Measurements from ENCODE around the gene POLQ. TPM values are rescaled to one million over a fixed set of nuclear protein-coding genes. Genes with fewer than 3 reads are reported as not detected.

Gene POLQ
- total and polyA plus RNA-seq, 12 donors: 0.10 to 0.93 (median 0.42) TPM

GRCh38 chr3:121552379-121552778 lies 6.6 kb upstream of the POLQ start:
- TF ChIP-seq CTCF (IDR thresholded peaks at IDR 0.05): no peak

GRCh38 chr3:121545049-121545573 lies 677 bp downstream of the POLQ start:
- no peaks in the 10 kb centered on the region for H3K9me3 ChIP-seq
- 3% methylated on average over 18 of the region's 18 CpGs for WGBS, 2 donors
- peak overlapping the region in 1 of 10 donors; percentile 86 for H3K27ac ChIP-seq
- H3K36me3 ChIP-seq: peaks cover 0 to 6% (median 0%) of the 10 kb centered on the region in 9 donors
- TF ChIP-seq CTCF (IDR thresholded peaks at IDR 0.05): no peak
- H3K4me1 ChIP-seq: peaks cover 0 to 18% (median 7%) of the 10 kb centered on the region in 9 donors
- intact Hi-C loops (cut with DNase I): loop anchor here in 8 of 10 donors (5.0 to 10.0 kb wide), 14 partner anchors 102 to 1480 kb away; partner anchors contain the start of genes FAM162A (in 1 of the 8), GOLGB1 (in 1 of the 8), HSPBAP1 (in 1 of the 8) and MIX23 (in 1 of the 8)
- no peaks in the 10 kb centered on the region for H3K27me3 ChIP-seq
- ATAC-seq (peak in 1 of 8 donors; percentile 25), DNase-seq (no peak)
- peak overlapping the region; percentile 36 to 75 (median 64) for H3K4me3 ChIP-seq

More at GRCh38 chr3:121552379-121552778, 6.6 kb upstream of the POLQ start:
- H3K27me3 ChIP-seq: no peaks in the 10 kb centered on the region
- no peak overlapping the region for H3K27ac ChIP-seq
- peak overlapping the region in 3 of 10 donors; percentile 1 to 27 (median 11) for H3K4me3 ChIP-seq
- 28 to 46% methylated on average over 4 of the region's 4 CpGs for WGBS, 2 donors
- intact Hi-C loops (cut with DNase I): loop anchor here in 3 of 10 donors (5.0 to 10.0 kb wide), 3 partner anchors 442 to 712 kb away; no protein-coding TSS in a partner anchor
- no peaks in the 10 kb centered on the region for H3K36me3 ChIP-seq
- ATAC-seq (no peak), DNase-seq (no peak)
- no peaks in the 10 kb centered on the region for H3K9me3 ChIP-seq
- peaks cover 0 to 7% (median 0%) of the 10 kb centered on the region in 9 donors for H3K4me1 ChIP-seq

- Histone ChIP-seq H3K36me3 (peaks cover 0 to 6% (median 0%) of the 10 kb centered on the region in 9 donors), H3K27me3 (no peaks in the 10 kb centered on the region), H3K4me3 (no peak overlapping the region), H3K27ac (no peak overlapping the region), H3K9me3 (no peaks in the 10 kb centered on the region), H3K4me1 (peaks cover 0 to 18% (median 7%) of the 10 kb centered on the region in 9 donors)
- intact Hi-C loops (cut with DNase I): loop anchor here in 5 of 10 donors (10.0 kb wide), 6 partner anchors 112 to 1482 kb away; partner anchors contain the start of gene SEMA5B (in 1 of the 5)
- DNase-seq (no peak), ATAC-seq (no peak)
- TF ChIP-seq CTCF (IDR thresholded peaks at IDR 0.05): no peak
Measured at GRCh38 chr3:121542924-121543323, 2.9 kb downstream of the POLQ start.

GRCh38 chr3:121531269-121531668 lies 14.5 kb downstream of the POLQ start:
- Histone ChIP-seq H3K4me3 (no peak overlapping the region), H3K27me3 (no peaks in the 10 kb centered on the region), H3K27ac (no peak overlapping the region), H3K36me3 (peaks cover 0 to 35% (median 0%) of the 10 kb centered on the region in 9 donors), H3K4me1 (no peaks in the 10 kb centered on the region), H3K9me3 (no peaks in the 10 kb centered on the region)
- TF ChIP-seq CTCF (IDR thresholded peaks at IDR 0.05): no peak
- no peak for DNase-seq
- intact Hi-C loops (cut with DNase I): no loop called here
- no peak for ATAC-seq
